GM10847 (cell line): ENCODE data around the gene MNX1.

Experiments used
- POLR2A ChIP-seq: IDR thresholded peaks from 2 replicates; pipeline ENCODE4 v1.6.1; 2011; ENCODE audit not compliant: insufficient read length; ENCODE audit errors: extremely low read depth

MNX1 gene

DNA sequence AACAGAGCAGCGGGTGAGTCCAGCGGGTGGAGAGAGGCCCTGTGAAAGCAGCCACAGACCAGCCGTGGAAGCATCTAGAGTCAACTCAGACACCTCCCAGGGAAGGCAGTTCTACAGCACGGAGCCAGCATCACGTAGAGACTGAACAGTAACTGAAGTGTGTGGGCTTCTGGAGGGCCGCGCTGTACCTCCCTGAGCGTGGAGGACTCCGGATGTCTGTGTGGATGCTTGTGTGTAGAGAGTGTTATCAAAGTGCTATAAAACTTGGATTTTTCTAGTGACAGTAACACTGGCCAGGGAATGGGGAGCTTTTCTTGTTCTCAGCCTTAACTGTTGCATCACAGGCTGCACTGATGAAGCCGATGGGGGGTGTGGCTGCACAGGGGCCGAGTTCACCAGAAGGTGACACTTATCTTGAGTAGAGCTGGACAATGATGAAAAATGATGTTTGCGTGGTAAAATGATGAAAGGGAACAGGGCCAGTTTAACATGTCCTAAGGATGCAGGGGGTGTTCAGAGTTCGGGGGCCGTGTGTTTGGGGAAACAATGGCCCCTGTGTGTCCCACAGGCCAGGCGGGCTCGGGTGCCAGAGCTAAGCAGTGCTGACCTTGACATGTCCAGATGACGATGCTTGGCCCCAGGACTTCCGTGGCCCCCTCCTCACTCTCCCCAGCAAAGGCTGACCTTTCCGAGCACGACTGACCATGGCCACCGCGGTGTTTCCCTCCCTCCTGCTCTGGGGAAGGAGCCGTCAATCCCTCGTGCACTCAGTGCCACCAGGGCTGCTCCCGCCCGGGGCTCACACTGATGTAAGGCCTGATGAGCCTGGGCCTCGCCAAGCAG is 21.9 kb downstream of the MNX1 start:
- no peak for TF ChIP-seq POLR2A

DNA sequence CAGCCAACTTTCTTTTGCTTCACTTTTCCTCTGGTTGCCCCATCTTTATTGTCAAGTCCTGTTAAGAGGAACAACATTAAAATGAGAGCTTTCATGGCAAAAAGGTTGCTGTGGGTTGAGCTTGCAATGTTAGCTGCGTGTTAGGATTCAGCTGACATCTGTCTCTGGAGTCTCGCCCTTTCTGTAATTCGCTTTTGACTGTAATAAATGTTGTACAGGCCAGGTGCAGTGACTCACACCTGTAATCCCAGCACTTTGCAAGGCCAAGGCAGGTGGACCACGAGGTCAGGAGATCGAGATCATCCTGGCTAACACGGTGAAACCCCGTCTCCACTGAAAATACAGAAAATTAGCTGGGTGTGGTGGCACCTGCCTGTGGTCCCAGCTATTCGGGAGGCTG is 24.1 kb downstream of the MNX1 start:
- TF ChIP-seq POLR2A, result no peak

DNA sequence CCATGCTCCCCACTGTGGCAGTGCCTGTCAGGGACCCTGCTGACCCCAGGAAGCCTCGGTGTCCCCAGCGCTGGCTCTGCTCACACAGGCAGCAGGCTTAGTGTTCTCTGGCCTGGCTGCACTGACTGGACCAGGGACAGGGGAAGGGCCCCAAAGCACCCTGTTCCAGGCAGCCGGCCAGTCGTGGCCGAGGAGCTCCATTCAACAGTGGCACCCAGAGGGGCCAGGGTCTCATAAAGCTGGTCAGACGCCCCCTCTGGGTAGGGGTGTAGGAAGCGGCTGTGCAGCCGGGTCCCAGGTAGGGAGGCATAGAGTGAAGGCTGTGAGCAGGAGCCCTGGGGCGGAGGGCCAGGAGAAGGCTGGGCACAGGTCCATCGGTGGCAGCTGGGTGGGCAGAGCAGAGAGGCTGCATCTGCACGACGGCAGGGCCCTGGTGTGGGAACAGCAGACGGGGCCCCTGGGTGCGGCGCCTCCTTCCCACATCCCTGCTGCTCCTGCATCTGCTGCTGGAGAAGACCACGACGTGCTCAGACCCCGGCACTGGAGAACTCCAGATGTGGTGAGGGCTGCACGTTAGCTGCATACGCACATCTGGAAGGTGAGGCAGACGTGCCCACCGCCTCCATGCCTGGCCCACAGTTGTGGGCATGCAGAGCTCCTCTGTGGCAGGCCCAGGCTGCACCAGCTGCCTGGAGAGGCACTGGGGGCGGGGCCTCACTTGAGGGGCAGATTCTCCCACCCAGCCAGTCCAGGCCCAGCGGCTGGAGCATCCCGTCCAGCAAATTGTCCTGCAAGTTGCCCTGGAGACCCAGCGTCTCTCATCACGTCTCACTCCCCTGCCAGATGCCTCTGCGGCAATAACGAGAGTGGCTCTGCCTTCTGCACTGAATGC is 25.1 kb downstream of the MNX1 start:
- no peak for TF ChIP-seq POLR2A

DNA sequence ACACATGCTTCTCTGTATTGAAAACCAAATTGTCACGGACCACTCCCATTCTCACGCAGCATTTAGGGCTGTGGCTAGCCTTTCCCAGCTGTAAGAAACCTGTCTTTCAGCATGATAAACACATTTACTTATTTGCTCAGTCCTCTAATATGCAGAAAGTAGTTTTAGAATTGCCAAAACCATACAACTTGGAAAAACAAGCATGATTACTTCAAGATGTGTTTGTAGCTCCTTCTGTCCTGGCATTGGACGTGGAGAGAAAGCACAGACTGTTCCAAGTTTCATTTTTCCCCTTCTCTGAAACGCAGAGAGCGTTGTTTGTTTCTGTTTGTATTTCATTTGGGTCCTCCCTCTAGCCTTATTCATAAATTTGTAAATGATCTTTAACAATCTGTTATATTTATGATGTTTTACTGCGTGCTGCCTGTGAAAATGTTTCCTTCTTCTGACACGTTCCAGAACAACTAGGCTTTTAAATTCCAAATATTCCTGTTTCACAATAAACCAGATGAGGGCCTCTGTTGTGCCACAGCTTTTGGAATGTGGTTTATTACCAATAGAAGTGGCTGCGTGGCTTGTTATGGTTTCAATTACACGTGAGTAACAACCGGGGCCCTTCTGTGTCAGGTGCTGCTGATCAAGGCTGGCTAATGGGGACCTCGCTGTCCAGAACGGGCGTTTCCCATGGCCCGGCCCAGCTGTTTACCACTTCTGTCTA is 26.1 kb downstream of the MNX1 start:
- TF ChIP-seq POLR2A, result no peak

DNA sequence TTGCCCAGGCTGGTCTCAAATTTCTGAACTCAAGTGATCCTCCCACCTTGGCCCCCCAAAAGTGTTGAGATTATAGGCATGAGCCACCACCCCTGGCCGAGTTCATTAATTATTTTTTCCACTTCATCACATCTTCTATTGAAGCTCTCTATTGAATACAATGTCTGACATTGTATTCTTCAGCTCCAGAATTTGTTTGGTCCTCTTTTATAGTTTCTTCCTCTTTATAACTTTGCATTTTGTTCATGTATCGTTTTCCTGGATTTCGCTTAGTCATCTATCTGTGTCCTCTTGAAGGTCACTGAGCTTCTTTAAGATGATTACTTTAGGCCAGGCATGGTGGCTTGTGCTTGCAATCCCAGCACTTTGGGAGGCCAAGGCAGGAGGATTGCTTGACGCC is 30.8 kb downstream of the MNX1 start:
- TF ChIP-seq POLR2A, result no peak

DNA sequence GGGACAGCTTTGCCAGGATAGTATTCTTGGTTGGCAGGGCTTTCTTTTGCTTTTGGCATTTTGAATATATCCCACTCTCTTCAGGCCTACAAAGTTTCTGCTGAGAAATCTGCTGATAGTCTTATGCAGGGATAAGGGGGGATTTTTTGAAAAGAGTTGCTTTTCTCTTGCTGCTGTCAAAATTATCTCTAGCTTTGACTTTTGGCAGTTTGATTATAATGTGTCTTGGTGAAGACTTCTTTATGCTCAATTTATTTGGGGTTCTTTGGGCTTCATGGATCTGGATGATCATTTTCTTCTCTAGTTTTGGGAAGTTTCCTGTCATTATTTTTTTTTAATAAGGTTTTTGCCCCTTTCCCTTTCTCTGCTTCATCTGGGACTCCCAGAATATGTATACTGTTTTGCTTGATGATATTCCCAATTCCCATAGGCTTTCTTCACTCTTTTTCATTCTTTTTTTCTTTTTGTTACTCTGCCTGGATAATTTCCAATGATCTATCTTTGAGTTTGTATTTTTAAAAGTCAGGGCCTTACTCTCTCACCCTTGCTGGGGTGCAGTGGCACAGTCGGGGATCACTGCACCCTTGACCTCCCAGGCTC is 31.4 kb downstream of the MNX1 start:
- TF ChIP-seq POLR2A, result no peak

DNA sequence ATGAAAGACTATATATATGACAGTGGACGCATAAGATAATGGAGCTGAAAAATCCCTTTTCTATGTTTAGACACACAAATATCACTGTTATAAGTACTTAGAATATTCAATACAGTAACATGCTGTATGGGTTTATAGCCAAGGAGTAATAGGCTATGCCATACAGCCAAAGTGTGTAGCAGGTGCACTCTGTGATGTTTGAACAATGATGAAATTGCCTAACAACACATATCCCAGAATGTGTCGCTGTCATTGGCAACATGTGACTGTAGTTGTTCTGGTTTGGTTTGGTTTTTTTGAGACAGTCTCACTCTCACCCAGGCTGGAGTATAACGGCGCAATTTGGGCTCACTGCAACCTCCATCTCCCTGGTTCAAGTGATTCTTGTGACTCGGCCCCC is 34.8 kb downstream of the MNX1 start:
- no peak for TF ChIP-seq POLR2A

DNA sequence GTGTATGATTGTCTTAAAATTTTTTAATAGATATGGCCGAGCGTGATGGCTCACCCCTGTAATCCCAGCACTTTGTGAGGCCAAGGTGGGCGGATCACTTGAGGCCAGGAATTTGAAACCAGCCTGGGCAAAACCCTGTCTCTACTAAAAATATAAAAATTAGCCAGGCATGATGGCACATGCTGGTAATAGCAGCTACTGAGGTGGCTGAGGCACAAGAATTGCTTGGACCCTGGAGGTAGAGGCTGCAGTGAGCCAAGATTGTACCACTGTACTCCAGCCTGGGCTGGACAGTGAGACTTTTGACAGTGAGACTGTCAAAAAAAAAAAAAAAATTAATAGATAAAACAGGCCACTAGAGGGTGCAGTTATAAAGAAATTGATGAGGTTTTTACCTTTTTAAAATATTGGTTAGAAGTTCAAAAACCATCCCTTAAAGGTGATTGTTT is 40.5 kb downstream of the MNX1 start:
- no peak for TF ChIP-seq POLR2A

DNA sequence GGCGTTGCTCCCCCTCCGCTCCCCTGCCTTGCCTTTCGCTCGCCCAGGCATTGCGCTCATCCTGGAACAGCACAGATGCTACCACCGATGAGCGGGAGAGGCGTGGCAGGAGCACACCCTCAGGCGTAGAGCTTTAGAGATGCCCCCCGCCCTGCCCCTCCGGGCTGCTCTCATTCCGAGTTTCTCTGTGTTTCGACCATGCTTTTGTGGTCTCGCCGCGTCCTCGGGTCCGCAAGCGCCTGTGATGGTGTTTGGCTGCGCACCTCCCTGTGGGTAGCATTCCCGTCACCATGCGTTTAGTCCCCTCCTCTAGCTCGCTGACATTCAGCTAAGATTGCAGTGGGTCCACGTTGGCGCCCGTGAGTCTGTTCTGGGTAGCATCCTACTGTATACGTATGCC is 42.3 kb downstream of the MNX1 start:
- no peak for TF ChIP-seq POLR2A

DNA sequence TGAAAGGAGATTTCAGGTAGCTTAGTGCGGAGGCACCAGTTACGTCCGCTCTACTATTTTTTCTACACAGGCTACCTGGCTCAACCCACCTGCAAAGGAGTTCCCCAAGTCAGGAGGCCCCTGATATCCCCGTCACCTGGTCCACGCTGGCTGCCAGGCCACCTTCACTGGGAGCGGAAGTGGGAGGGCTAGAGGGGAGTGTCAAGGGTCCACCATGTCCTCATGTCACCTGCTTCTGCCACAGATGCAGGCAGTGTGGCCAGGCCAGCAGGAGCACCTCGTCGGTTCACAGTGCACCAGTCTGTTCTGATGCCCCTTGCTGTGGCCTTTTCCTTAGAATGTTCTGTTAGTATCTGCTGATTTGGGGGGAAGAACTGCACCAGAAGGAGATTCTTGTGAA is 44.1 kb downstream of the MNX1 start:
- TF ChIP-seq POLR2A, result no peak

DNA sequence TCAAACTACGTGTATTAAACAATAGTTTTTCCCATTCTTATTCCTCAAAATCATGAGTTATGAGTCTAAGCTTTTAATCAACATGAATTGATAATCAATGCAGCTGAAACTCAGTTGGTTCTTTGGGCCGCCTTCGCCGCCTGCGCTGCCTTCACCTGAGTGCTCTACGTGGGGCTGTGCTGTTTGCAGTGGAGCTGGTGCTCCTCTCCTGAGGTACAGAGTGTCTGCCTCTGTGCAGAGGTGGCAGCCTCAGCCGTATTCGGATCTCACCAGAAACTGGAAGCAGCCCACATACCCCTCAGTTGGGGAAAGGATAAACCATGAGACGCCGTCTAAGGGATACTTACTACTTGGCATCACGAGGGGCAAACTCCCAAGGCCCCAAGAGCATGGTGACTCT is 45.5 kb downstream of the MNX1 start:
- TF ChIP-seq POLR2A, result no peak

DNA sequence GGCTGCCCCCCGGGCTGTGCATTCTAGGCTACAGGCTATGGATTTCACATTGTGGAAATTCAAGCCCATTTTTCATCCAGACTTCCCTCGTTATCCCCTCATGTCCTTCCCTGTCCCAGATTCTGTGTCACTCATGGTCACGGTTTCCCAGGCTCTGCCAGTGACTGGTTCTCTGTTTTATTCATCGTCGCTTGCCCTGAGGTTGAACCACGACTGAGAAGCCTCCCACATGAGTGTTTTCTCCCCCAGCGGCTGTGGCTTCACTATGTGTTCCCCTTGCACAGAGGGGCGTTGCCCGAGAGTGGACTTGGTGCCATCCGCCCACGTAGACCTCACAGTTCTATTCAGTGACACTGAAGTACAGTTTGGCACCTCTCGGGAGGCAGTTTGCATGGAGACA is 47.0 kb downstream of the MNX1 start:
- no peak for TF ChIP-seq POLR2A

DNA sequence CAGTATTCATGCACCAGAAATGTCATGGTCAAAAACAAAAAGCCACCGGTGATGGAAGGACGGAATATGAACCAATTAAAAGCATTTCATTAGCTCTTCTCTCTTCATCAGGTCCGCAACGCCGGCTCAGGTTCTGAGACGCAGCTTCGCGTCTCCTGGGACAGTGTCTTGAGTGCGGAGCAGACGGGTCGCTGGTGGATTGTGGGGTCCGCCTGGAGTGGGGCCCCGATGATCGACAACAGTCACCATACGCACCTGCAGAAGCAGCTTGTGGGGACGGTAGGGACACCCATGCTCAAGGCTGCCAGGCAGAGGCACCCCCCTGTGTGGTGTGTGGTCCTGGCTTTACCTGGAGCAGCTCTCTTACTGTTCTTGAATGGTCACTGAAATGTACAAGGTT is 47.6 kb downstream of the MNX1 start:
- no peak for TF ChIP-seq POLR2A

DNA sequence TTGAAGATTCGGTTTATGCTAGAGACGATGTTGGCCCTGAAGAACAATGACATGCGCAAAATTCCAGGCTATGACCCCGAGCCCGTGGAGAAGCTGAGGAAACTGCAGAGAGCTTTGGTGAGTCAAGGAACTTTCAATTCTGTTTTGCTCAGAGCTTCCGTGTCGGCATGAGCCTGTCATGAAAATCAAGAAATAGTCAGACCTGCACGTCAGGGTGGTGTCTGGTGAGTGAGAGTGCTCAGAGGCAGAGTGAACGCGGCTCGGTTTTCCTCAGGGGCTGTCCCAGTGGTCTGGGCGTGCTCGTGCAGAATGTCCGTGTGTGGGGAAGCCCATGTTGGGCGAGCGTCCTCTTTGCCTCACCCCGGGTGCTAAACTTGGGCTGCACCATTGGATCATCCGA is 48.3 kb downstream of the MNX1 start:
- TF ChIP-seq POLR2A, result no peak

DNA sequence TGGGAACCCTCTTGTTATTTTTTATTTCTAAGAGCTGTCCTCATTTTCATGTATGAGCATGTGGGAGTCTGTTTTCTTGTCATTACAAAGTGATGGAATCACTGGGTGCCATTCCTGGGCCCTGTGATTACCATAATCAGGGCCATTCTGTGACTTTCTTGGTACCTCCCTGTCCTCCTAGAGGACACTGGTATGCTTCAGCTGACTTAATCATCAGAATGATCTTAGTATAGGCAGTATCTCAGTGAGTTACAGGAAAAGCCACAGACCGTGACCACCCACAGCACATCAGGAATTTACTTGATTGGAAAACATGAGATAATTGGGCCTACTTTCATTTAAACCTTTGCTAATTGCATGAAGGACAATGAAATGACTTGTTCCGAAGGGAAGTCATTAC is 53.7 kb downstream of the MNX1 start:
- TF ChIP-seq POLR2A, result no peak
